Measurements from ENCODE around the gene SCAMP1. TPM values are rescaled to one million over a fixed set of nuclear protein-coding genes. Genes with fewer than 3 reads are reported as not detected.
"Not testable (repeated sequence)": the region's sequence is repeated elsewhere in the genome, so short reads cannot be mapped to it uniquely, and the experiment has no call there.

SCAMP1 gene
- total RNA-seq, 1 donor from 2014 or later: 51.8 TPM

GRCh38 chr5:78373231-78373630 is 12.8 kb downstream of the SCAMP1 start:
- no peak overlapping the region for H3K4me3 Mint-ChIP-seq (ENCODE audit: unreplicated experiment)
- H3K27me3 Mint-ChIP-seq (ENCODE audit: low read depth): no peaks in the 10 kb centered on the region
- TF ChIP-seq, protein P1, sequence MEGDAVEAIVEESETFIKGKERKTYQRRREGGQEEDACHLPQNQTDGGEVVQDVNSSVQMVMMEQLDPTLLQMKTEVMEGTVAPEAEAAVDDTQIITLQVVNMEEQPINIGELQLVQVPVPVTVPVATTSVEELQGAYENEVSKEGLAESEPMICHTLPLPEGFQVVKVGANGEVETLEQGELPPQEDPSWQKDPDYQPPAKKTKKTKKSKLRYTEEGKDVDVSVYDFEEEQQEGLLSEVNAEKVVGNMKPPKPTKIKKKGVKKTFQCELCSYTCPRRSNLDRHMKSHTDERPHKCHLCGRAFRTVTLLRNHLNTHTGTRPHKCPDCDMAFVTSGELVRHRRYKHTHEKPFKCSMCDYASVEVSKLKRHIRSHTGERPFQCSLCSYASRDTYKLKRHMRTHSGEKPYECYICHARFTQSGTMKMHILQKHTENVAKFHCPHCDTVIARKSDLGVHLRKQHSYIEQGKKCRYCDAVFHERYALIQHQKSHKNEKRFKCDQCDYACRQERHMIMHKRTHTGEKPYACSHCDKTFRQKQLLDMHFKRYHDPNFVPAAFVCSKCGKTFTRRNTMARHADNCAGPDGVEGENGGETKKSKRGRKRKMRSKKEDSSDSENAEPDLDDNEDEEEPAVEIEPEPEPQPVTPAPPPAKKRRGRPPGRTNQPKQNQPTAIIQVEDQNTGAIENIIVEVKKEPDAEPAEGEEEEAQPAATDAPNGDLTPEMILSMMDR (IDR thresholded peaks at IDR 0.05): no peak
- no peaks in the 10 kb centered on the region for H3K36me3 Mint-ChIP-seq (ENCODE audit: low read depth)
- no peaks in the 10 kb centered on the region for H3K9me3 Mint-ChIP-seq (ENCODE audit: low read depth)
- peaks cover 11% of the 10 kb centered on the region for H3K4me1 Mint-ChIP-seq (ENCODE audit: low read depth)
- H3K27ac Mint-ChIP-seq (ENCODE audit: unreplicated experiment): no peak overlapping the region
- DNase-seq (ENCODE audit: low spot score): no peak

DNA sequence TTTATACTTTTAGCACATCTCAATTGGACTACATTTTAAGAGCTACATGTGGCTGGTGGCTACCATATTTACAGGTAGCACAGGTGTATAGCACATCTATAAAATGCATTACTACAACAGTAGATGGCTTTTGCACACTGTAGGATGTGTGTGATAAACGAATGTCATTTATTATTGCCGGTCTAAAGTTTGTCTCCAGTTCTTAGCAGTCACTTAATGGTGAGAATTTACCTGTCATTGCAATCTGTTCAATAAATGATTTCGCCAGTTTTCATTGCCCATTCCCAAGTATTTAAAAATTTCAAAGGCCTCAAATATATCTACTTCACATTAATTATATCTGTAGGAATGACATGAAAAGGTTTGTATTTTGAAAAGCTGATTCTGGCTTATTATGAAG is 15.9 kb downstream of the SCAMP1 start:
- Mint-ChIP-seq H3K36me3 (ENCODE audit: low read depth) (no peaks in the 10 kb centered on the region), H3K9me3 (ENCODE audit: low read depth) (no peaks in the 10 kb centered on the region), H3K27ac (ENCODE audit: unreplicated experiment) (no peak overlapping the region), H3K27me3 (ENCODE audit: low read depth) (no peaks in the 10 kb centered on the region), H3K4me1 (ENCODE audit: low read depth) (peaks cover 11% of the 10 kb centered on the region), H3K4me3 (ENCODE audit: unreplicated experiment) (no peak overlapping the region)
- TF ChIP-seq, protein P1 (IDR thresholded peaks at IDR 0.05): no peak
- DNase-seq (ENCODE audit: low spot score): no peak

GRCh38 chr5:78377056-78377717 is 16.8 kb downstream of the SCAMP1 start:
- Mint-ChIP-seq H3K4me1 (ENCODE audit: low read depth) (peaks cover 11% of the 10 kb centered on the region), H3K36me3 (ENCODE audit: low read depth) (no peaks in the 10 kb centered on the region), H3K27me3 (ENCODE audit: low read depth) (no peaks in the 10 kb centered on the region), H3K4me3 (ENCODE audit: unreplicated experiment) (no peak overlapping the region), H3K9me3 (ENCODE audit: low read depth) (no peaks in the 10 kb centered on the region), H3K27ac (ENCODE audit: unreplicated experiment) (no peak overlapping the region)
- DNase-seq (ENCODE audit: low spot score): no peak
- TF ChIP-seq, protein P1 (IDR thresholded peaks at IDR 0.05): no peak

DNA sequence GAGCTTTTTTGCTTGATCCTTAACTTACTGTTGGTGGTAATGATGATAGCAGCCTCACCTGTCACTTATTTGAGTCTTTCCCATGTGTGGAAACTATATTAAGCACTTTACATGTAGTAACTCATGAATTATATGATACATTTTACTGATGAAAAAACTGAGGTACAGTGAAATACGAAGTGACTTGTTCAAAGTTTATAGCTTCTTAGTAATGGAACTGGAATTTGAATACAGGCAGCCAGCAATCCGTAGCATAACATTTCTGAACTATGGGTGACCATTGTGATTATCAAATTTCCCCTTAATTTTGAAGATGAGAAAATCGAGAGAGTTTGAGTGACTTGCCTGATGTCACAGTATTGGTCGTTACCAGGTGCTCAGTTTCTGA is 17.3 kb downstream of the SCAMP1 start:
- no peaks in the 10 kb centered on the region for H3K36me3 Mint-ChIP-seq (ENCODE audit: low read depth)
- no peak overlapping the region for H3K4me3 Mint-ChIP-seq (ENCODE audit: unreplicated experiment)
- H3K27me3 Mint-ChIP-seq (ENCODE audit: low read depth): no peaks in the 10 kb centered on the region
- TF ChIP-seq, protein P1 (IDR thresholded peaks at IDR 0.05): no peak
- no peak overlapping the region for H3K27ac Mint-ChIP-seq (ENCODE audit: unreplicated experiment)
- H3K9me3 Mint-ChIP-seq (ENCODE audit: low read depth): no peaks in the 10 kb centered on the region
- peaks cover 11% of the 10 kb centered on the region for H3K4me1 Mint-ChIP-seq (ENCODE audit: low read depth)
- DNase-seq (ENCODE audit: low spot score): no peak

GRCh38 chr5:78387468-78388153 is 27.2 kb downstream of the SCAMP1 start:
- H3K36me3 Mint-ChIP-seq (ENCODE audit: low read depth): peaks cover 17% of the 10 kb centered on the region
- H3K27ac Mint-ChIP-seq (ENCODE audit: unreplicated experiment): no peak overlapping the region
- TF ChIP-seq, protein P1 (IDR thresholded peaks at IDR 0.05): no peak
- no peak for DNase-seq (ENCODE audit: low spot score)
- H3K27me3 Mint-ChIP-seq (ENCODE audit: low read depth): no peaks in the 10 kb centered on the region
- no peaks in the 10 kb centered on the region for H3K4me1 Mint-ChIP-seq (ENCODE audit: low read depth)
- peaks cover 47% of the 10 kb centered on the region for H3K9me3 Mint-ChIP-seq (ENCODE audit: low read depth)
- H3K4me3 Mint-ChIP-seq (ENCODE audit: unreplicated experiment): no peak overlapping the region

- not testable (repeated sequence) for H3K27me3 Mint-ChIP-seq (ENCODE audit: low read depth); H3K27ac Mint-ChIP-seq (ENCODE audit: unreplicated experiment); DNase-seq (ENCODE audit: low spot score); H3K4me1 Mint-ChIP-seq (ENCODE audit: low read depth); H3K4me3 Mint-ChIP-seq (ENCODE audit: unreplicated experiment)
- Mint-ChIP-seq H3K9me3 (ENCODE audit: low read depth) (peaks cover 13% of the 10 kb centered on the region), H3K36me3 (ENCODE audit: low read depth) (peaks cover 12% of the 10 kb centered on the region)
Observed at GRCh38 chr5:78391357-78391756, 30.9 kb downstream of the SCAMP1 start.
